Measurements from ENCODE around the gene ZNF831. TPM values are rescaled to one million over a fixed set of nuclear protein-coding genes. Genes with fewer than 3 reads are reported as not detected.

ZNF831 gene
- total RNA-seq = 1 to 10 TPM in 1 of 4 donors, under 1 TPM in 3; under 0.01 to 1.8 (median 0.87) TPM

DNA sequence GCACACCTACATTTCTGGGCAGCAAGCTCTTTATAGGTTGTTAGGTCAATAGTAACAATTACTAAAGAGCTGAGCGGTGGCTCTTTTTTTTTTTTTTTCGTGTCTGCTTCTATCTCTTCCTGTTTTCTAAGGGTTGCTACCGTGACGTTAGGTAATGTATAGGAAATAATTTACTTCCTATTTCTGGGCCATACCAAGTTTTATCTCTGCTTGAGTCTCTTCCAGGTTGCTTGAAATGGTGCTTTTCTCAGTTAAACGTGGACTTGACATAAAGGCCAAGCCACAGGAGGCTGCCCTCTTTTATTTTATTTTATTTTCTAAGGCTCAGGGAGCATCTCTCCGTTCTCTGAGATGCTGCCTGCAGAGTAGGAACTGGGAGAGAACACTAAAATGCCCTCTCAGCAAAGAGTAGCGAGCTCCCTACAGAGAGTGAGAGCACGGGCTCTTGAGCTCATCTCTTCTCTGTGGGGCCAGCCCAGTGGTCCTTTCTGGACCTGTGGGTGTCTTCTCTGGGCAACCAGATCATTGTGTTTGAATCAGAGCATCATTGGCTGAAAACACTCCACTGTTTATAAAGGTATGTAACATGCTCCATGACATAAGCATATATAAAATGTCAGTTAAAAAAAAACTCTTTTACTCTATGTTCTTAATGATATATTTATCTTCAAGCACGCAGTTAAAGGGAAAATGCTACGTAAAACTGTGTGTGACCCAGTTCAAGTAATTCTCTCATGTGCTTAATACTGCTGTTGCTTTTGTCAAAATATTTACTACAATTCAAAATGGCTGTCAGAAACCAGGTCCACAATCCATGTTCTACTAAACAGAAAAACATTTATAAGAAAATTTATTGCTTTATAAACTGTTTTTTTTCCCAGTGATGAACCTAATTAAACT, at the start of gene ZNF831:
ZNF831 (plus strand) TSS at position 191 of the 900 bp plus-strand sequence. CDS start 27,199 bp downstream, outside the sequence.
- Histone ChIP-seq H3K36me3 (no peaks in the 10 kb centered on the region), H3K9me3 (no peaks in the 10 kb centered on the region), H3K4me1 (no peaks in the 10 kb centered on the region), H3K4me3 (no peak within 1 kb of the TSS), H3K27me3 (no peaks in the 10 kb centered on the region), H3K27ac (peak within 1 kb of the TSS in 1 of 4 donors; percentile 79)
- WGBS, 2 donors = 69 to 72% methylated on average over 10 of the region's 10 CpGs
- DNase-seq (ENCODE audit: low spot score in 2 of 2) = no peak
- TF ChIP-seq POLR2A (IDR thresholded peaks at IDR 0.05) (no peak), EP300 (IDR thresholded peaks at IDR 0.05) (no peak)
- TF ChIP-seq, protein P1, sequence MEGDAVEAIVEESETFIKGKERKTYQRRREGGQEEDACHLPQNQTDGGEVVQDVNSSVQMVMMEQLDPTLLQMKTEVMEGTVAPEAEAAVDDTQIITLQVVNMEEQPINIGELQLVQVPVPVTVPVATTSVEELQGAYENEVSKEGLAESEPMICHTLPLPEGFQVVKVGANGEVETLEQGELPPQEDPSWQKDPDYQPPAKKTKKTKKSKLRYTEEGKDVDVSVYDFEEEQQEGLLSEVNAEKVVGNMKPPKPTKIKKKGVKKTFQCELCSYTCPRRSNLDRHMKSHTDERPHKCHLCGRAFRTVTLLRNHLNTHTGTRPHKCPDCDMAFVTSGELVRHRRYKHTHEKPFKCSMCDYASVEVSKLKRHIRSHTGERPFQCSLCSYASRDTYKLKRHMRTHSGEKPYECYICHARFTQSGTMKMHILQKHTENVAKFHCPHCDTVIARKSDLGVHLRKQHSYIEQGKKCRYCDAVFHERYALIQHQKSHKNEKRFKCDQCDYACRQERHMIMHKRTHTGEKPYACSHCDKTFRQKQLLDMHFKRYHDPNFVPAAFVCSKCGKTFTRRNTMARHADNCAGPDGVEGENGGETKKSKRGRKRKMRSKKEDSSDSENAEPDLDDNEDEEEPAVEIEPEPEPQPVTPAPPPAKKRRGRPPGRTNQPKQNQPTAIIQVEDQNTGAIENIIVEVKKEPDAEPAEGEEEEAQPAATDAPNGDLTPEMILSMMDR (IDR thresholded peaks at IDR 0.05) = no peak

GRCh38 chr20:59117526-59117925, 46.1 kb upstream of the ZNF831 start:
- 53 to 55% methylated on average over 3 of the region's 3 CpGs for WGBS, 2 donors
- no peak overlapping the region for H3K4me3 ChIP-seq
- no peak for DNase-seq (ENCODE audit: low spot score in 2 of 2)
- H3K9me3 ChIP-seq = peaks cover 0 to 6% (median 0%) of the 10 kb centered on the region in 4 donors
- H3K27me3 ChIP-seq = no peaks in the 10 kb centered on the region
- H3K27ac ChIP-seq = no peak overlapping the region
- no peak for TF ChIP-seq POLR2A (IDR thresholded peaks at IDR 0.05)
- TF ChIP-seq, protein P1 (IDR thresholded peaks at IDR 0.05) = no peak
- no peaks in the 10 kb centered on the region for H3K36me3 ChIP-seq
- H3K4me1 ChIP-seq = peaks cover 0 to 7% (median 0%) of the 10 kb centered on the region in 4 donors

- Histone ChIP-seq H3K36me3 (no peaks in the 10 kb centered on the region), H3K27ac (no peak overlapping the region), H3K9me3 (peaks cover 0 to 6% (median 0%) of the 10 kb centered on the region in 4 donors), H3K27me3 (no peaks in the 10 kb centered on the region), H3K4me1 (peaks cover 0 to 7% (median 0%) of the 10 kb centered on the region in 4 donors), H3K4me3 (no peak overlapping the region)
- no peak for DNase-seq (ENCODE audit: low spot score in 2 of 2)
- TF ChIP-seq POLR2A (IDR thresholded peaks at IDR 0.05) (no peak), EP300 (IDR thresholded peaks at IDR 0.05) (no peak)
- TF ChIP-seq, protein P1 (IDR thresholded peaks at IDR 0.05) = no peak
- 79 to 84% methylated on average over 9 of the region's 9 CpGs for WGBS, 2 donors
Measured at GRCh38 chr20:59118855-59119254, 44.8 kb upstream of the ZNF831 start.

- no peak for DNase-seq (ENCODE audit: low spot score in 2 of 2)
- WGBS, 2 donors = 52 to 56% methylated on average over 7 of the region's 7 CpGs
- H3K27me3 ChIP-seq = no peaks in the 10 kb centered on the region
- H3K27ac ChIP-seq = no peak overlapping the region
- peaks cover 0 to 6% (median 0%) of the 10 kb centered on the region in 4 donors for H3K9me3 ChIP-seq
- H3K4me1 ChIP-seq = peaks cover 0 to 7% (median 0%) of the 10 kb centered on the region in 4 donors
- TF ChIP-seq POLR2A (IDR thresholded peaks at IDR 0.05) = no peak
- TF ChIP-seq EP300 (IDR thresholded peaks at IDR 0.05) = no peak
- TF ChIP-seq, protein P1 (IDR thresholded peaks at IDR 0.05) = no peak
- no peaks in the 10 kb centered on the region for H3K36me3 ChIP-seq
- H3K4me3 ChIP-seq = no peak overlapping the region
Measured at GRCh38 chr20:59120491-59120890, 43.1 kb upstream of the ZNF831 start.

DNA sequence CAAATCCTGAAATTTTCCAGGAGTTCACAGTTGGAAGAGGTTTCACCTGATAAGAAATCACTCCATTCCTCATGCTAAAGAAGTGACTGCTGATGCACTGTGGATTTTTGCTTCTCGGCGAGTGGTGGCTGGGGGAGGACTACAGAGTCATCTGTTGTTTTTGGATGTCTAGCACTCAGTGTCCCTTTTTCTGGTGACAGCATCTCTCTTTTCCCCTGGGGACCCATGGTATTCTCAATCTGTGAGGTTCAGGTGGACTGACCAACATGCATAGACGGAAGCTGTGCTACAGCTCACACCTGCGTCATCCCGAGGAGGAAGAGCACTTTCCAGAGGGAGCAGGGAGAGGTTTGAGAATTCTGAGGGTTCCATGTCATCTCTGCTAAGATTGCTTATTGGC, 42.7 kb upstream of the ZNF831 start:
- Histone ChIP-seq H3K27me3 (no peaks in the 10 kb centered on the region), H3K27ac (no peak overlapping the region), H3K9me3 (peaks cover 0 to 6% (median 0%) of the 10 kb centered on the region in 4 donors), H3K4me1 (peaks cover 0 to 7% (median 0%) of the 10 kb centered on the region in 4 donors), H3K36me3 (no peaks in the 10 kb centered on the region), H3K4me3 (no peak overlapping the region)
- 90 to 97% methylated on average over 5 of the region's 5 CpGs for WGBS, 2 donors
- TF ChIP-seq, protein P1 (IDR thresholded peaks at IDR 0.05) = no peak
- TF ChIP-seq EP300 (IDR thresholded peaks at IDR 0.05) (no peak), POLR2A (IDR thresholded peaks at IDR 0.05) (no peak)
- DNase-seq (ENCODE audit: low spot score in 2 of 2) = no peak

Data from tibial nerve (tissue), 4 donors.